Measurements from ENCODE around the gene BMPR1A. TPM values are rescaled to one million over a fixed set of nuclear protein-coding genes. Genes with fewer than 3 reads are reported as not detected.

BMPR1A gene
- total RNA-seq, 4 donors from 2014 or later: 25.6 to 46.2 (median 34.7) TPM

DNA sequence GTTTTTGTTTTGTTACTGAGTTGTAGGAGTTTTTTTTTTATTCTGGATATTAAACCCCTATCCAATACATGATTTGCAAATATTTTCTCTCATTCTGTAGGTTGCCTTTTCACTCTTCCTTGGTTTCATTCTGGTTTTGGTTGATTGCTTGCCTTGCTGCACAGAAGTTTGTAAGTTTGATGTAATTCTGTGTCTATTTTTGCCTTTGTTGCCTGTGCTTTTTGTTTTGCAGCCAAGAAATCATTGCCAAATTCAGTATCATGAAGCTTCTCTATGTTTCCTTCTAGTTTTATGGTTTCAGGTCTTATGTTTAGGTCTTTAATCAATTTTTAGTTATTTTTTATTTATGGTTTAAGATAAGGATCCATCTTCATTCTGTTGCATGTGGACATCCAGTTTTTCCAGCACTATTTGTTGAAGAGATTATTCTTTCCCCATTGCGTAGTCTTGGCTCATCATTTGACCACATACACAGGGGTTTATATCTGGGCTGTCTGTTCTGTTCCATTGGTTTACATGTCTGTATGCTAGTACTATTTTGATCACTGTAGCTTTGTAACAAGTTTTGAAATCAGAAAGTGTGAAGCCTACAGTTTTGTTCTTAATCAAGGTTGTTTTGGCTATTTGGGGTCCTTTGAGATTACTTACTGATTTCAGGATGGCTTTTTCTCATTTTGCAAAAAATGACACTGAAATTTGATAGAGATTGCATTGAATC lies 26.4 kb downstream of the BMPR1A start:
- TF ChIP-seq CTCF (IDR thresholded peaks at IDR 0.05; ENCODE audit: low read depth): no peak

DNA sequence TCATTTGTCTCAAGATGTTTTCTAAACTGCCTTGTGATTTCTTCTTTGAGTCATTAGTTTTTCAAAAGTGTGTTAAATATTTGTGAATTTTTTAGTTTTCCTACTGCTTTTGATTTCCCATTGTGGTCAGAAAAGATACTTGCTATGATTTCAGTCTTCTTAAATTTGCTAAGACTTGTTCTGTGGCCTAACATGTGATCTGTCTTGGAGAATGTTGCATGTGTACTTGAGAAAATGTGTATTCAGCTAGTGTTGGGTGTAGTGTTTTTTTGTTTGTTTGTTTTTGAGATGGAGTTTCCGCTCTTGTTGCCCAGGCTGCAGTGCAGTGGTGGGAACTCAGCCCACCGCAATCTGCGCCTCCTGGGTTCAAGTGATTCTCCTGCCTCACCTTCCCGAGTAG lies 28.6 kb downstream of the BMPR1A start:
- TF ChIP-seq CTCF (IDR thresholded peaks at IDR 0.05; ENCODE audit: low read depth): no peak

DNA sequence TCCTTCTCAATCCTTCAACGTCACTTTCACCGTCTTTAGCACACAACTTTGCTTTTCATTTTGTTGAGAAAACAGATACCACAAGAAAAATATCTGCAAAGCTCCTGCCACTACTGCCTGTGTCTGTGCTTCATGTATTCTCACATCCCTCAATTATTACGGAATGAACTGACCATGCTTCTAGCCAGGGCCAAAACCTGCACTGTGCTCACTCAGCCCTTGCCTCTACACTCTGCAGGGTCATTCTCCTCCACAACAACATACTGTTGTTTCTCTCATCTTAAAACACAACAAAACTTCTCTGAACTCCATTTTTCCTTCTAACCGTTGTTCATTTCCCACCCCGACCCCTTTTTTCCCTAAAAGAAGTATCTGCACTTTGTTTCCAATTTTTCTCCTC lies 29.5 kb downstream of the BMPR1A start:
- TF ChIP-seq CTCF (IDR thresholded peaks at IDR 0.05; ENCODE audit: low read depth): no peak

DNA sequence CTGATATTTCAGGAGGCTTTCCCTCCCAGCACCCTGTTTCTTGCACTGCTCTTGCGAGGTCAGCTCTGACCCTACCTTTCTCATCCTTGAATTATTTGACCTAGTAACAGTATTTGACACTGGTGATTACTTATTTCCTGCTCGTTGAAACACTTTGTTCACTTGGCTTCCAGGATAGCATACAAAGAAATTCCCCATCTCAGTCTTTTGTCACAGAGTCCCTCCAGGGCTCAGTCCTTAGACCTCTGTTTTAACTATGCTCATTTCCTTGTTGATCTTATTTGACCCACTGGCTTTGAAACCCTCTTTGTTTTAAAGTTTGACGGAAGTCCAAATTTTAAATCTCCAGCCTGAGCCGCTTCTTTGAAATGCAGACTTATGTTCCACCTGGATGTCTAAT lies 29.9 kb downstream of the BMPR1A start:
- TF ChIP-seq CTCF (IDR thresholded peaks at IDR 0.05; ENCODE audit: low read depth): no peak

GRCh38 chr10:86790394-86790793 lies 34.0 kb downstream of the BMPR1A start:
- TF ChIP-seq CTCF (IDR thresholded peaks at IDR 0.05; ENCODE audit: low read depth): no peak

DNA sequence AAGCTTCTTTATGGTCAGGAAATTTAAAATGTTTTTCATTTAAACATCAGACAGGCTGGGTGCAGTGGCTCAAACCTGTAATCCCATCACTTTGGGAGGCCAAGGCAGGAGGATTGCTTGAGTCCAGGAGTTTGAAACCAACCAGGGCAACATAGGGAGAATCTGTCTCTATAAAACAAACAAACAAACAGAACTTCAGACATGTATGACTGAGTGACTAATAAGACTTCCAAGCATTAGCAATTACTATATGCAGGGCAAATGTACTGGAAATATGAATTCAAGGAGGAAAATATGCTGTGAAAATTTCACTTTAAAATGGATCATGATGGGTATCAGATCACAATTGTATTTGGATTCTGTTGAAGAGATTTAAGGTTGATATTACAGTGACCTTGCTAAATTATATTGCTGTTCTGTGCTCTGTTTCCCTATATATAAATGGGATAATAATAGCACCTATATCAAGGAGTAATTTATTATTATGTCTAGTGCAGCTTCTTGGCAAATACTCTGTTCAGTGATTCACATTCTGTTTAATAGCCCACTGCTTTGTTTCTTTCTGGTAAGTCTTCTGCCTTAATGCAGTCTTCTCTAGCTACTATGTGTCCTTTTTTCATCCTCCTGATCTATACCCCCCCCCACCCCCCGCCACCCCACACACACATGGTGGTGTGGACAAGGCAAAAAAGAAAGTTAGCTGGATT lies 36.2 kb downstream of the BMPR1A start:
- no peak for TF ChIP-seq CTCF (IDR thresholded peaks at IDR 0.05; ENCODE audit: low read depth)

GRCh38 chr10:86793696-86794095 lies 37.3 kb downstream of the BMPR1A start:
- TF ChIP-seq CTCF (IDR thresholded peaks at IDR 0.05; ENCODE audit: low read depth): no peak
